HG03432 (cell line): Measurements from ENCODE around the gene RNF112.

ENCODE experiments used
- ATAC-seq: cut with Tn5 transposase; IDR thresholded peaks from one replicate; pipeline ENCODE4 v1.9.1; 2021; ENCODE audit warnings: mild to moderate bottlenecking, moderate library complexity; ENCODE audit not compliant: unreplicated experiment

RNF112 gene, protein sequence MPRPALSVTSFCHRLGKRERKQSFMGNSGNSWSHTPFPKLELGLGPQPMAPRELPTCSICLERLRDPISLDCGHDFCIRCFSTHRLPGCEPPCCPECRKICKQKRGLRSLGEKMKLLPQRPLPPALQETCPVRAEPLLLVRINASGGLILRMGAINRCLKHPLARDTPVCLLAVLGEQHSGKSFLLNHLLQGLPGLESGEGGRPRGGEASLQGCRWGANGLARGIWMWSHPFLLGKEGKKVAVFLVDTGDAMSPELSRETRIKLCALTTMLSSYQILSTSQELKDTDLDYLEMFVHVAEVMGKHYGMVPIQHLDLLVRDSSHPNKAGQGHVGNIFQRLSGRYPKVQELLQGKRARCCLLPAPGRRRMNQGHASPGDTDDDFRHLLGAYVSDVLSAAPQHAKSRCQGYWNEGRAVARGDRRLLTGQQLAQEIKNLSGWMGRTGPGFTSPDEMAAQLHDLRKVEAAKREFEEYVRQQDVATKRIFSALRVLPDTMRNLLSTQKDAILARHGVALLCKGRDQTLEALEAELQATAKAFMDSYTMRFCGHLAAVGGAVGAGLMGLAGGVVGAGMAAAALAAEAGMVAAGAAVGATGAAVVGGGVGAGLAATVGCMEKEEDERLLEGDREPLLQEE

DNA sequence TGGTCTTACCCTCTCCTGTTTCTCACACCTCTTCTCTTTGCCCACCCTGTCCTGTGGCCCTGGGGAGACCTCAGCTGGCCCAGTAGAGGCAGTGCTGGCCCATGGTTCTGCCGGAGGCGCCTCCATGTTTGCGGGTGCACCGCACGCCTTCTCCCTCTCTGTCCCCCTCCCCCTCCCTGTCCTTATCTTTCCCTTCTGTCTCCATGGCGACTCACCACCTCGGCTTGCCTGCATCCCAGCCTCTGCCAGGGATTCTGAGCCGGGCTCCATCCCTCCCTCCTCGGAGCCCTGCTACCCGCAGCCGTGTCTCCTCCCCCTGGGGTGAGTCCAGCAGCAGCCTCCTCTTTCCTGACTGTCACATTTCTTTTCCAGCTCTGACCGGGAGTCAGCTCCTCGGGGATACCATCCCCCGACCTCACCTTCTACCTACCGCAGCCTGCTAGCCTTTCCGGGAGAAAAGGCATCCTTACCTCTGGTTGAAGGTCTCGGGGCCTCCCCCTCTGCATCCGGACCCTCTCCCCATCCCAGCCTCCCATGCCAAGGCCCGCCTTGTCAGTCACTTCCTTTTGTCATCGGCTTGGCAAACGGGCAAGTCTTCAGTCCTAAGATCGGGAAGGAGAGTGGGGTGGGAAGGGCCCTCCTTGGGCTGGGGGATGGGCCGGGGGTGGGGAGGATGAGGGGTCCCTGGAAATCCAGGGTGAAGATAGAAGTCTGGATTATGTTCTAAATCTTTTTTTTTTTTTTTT lies at the start of gene RNF112:
TSS of gene RNF112 (plus strand) at position 358 of the 746 bp plus-strand sequence. CDS start at position 535, 177 bp downstream.
- no peak for ATAC-seq

- no peak for ATAC-seq
Observed at GRCh38 chr17:19361326-19361725, 49.7 kb upstream of the RNF112 start.

- ATAC-seq: no peak
Observed at GRCh38 chr17:19361944-19362276, 49.1 kb upstream of the RNF112 start.

GRCh38 chr17:19362277-19363113 lies 48.5 kb upstream of the RNF112 start, which contains the start of gene B9D1:
TSS of gene B9D1 (minus strand) at chr17:19362723. CDS start at chr17:19362569, 154 bp downstream.
- ATAC-seq: peak; percentile 83

- no peak for ATAC-seq
Observed at GRCh38 chr17:19363114-19363438, 48.0 kb upstream of the RNF112 start.

DNA sequence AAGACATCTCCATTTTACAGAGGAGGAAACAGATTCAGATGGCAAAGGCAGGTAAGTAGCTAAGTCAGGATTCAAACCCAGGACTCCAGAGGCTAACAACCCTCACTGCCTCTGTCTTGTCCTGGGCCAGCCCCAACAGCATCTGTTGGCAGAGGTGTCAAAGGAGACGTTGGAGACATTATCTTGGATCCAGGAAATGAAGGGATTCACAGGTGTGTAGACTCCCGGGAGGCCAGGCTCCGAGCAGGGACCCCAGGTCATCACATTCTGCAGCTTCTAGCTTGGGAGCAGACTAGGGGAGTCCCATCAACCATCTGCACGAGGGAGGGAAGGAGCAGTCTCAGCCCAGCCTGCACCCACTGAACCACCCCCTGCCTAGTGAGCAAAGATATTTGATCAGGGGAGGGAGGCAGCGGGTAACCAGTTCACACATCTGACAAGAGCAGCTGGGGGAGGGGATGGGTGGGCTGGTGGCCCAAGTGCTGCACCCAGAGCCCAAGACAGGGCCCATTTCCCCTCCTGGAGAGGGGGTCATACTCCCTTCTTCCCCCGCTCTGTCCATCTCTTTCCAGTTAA lies 47.5 kb upstream of the RNF112 start:
- no peak for ATAC-seq

GRCh38 chr17:19364699-19365498 lies 46.1 kb upstream of the RNF112 start:
- no peak for ATAC-seq

DNA sequence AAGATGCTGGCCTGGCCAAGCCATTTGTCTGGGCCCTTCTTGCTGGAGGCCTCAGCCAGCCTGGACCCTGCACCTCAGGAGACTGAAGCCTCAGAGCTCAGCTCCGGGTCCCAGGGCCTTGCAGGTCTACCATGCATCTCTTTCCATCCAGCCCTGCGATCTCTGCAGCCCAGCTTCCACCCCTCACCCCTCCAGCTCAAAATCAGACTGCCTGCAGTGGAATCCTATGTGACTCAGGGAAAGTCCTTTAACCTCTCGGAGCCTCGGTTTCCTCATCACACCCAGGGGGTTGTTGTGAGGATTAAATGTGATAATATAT lies 45.6 kb upstream of the RNF112 start:
- no peak for ATAC-seq

- ATAC-seq: no peak
Observed at GRCh38 chr17:19365833-19366636, 45.0 kb upstream of the RNF112 start.

GRCh38 chr17:19366637-19366972 lies 44.4 kb upstream of the RNF112 start:
- ATAC-seq: no peak

DNA sequence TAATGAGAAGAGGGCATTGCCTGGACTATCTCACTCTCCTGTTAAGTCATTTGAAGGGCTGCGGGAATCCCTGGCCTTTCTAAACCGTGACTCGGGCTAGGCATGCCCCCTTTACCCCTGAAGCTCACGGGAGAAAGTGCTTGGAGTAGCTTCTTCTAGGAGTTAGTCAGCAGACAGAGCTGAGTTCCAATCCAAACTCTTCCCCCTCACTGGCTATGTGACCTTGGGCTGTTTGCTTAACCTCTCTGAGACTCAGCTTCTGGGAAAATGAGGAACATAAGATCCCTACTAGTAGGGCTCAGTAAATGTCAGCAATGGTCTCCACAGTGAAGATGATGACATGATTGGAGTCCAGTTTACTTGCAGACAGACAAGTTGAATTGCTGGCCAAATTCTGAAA lies 42.8 kb upstream of the RNF112 start:
- no peak for ATAC-seq

GRCh38 chr17:19369107-19369778 lies 41.8 kb upstream of the RNF112 start:
- no peak for ATAC-seq

GRCh38 chr17:19369846-19370492 lies 41.1 kb upstream of the RNF112 start:
- no peak for ATAC-seq

DNA sequence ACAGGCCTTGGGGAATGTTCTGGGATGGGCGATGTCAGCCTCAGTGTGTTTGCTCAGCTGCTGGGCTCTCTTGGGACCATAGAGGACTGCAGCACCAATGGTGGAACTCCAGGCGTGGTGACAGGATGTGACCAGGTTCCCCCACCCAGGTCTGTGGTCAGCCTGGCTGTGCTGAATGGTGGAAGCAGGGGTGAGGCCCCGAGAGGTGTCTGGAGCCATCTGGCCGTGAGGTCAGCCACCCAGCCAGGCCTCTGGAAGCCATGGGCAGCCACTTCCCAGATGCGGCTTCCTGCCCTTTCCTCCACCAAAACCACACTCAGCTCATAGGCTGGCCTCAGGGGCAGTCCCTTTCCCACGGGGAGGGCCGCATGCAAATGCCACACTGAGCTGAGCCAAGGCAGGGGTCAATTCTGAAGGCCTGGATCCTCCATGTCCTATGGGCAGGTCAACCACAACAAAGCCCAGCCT lies 40.5 kb upstream of the RNF112 start:
- ATAC-seq: no peak

DNA sequence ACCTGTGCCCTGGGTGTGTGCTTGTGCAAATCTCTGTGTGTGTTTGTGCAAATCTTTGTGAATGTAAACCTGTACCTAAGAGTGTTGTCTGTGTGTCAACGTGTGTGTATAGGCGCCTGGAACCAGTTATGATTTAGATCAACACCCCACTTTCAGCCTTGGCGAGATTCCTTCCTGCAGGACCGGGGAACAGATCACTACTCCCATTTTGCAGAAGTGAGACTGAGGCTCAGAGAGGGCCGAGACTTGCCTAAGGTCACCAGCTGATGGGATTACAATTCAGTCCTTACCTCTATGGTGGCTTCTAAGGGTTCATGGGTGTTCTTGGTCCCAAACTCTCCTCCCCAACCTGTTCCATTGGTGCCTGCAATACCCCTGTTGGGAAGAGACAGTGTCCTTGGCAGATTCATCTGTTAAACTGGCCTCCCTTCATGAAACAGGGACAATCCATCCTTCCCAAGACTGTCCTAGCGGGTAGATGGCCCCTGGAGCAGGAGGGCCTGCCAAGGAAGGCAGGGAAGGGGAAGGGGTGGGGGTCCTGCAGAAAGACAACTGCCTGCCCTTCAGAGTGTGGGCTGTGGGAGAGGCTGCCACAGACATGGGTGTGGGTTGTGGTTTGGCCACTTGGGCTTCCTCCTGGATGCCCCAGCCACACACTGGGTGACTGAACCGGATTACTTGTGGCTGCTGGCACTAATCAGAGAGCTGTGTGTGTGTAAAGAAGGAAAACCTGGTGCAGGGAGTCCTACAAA lies 39.6 kb upstream of the RNF112 start:
- no peak for ATAC-seq

DNA sequence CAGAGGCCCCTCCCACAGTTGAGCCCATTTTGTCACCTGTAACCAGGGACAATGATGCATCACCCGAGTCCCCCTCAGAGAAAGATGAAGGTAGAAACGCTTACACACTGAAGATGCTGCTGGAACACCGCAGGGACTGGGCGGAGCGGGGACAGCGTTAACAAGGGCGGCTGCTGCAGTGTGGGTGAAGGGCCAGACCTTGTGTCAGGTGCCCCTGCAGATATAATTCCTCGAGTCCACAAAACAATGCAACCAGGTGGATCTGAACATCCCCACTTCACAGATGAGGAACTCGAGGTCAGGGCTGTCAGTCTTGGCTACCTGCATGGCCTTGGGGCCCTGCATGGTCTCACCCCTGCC lies 39.0 kb upstream of the RNF112 start:
- no peak for ATAC-seq

DNA sequence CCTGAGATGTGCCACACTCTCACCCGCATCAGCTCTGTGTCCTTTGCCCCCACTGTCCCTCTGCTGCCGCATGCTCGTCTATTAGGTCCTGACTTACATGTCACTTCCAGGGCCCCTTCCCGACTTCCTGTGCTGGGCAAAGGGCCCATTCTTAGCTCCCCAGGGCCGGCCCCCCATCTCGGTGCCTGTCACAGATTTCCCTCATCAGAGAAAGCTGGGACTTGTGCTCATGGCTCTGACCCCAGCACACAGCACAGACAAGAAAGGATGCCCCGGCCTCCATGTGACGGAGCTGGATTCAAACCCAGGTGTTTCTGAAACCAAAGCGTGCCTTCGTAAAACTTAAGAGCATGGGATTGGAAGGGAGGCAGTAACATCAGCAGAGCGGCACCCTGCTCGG lies 38.6 kb upstream of the RNF112 start:
- no peak for ATAC-seq
